ENCODE measurements around the gene MOSMO.
"Not testable (repeated sequence)": the region's sequence is repeated elsewhere in the genome, so short reads cannot be mapped to it uniquely, and the experiment has no call there.

Gene MOSMO

GRCh38 chr16:22003195-22003594 lies 4.7 kb upstream of the MOSMO start:
- DNase-seq (ENCODE audit: low read depth in 2 of 2), result no peak

DNA sequence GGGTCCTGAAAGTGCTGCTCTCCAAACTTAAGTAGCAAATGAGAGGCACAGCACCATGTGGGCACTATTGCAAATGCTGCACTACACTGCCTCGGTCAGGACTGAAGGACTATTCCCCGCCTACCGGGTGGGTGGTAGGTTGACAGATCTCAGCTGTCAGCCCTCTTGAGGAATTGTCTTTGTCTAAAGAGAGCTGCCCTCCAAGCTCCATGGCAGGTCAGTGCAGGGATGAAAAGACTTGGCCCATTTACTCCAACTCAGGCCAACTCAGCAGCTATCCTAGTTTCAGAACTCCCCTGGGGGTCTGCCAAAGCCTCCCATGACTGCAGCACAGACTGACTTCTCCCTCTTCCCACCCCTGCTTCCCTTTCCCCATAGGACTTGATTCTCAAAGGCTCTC lies 3.6 kb upstream of the MOSMO start:
- no peak for DNase-seq (ENCODE audit: low read depth in 2 of 2)

GRCh38 chr16:22005746-22006145 lies 2.2 kb upstream of the MOSMO start:
- no peak for DNase-seq (ENCODE audit: low read depth in 2 of 2)

DNA sequence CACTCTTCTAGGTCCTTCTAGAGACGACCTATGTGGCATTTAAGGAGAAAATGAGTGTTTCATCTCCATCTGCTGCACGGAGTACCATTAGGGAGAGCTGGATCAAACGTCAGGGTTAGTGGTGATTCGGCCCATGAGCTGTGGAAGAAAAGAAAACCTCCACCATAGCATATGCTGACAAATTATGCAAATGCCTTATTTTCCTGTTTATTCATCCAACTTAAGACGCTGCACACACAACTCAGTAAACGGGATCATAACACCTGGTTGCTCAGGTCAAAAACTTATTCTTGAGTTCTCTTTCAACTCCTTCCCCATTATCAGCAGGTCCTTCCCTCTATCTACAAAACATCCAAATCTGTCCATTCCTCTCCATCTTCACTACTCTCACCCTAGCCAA lies 1.3 kb upstream of the MOSMO start:
- no peak for DNase-seq (ENCODE audit: low read depth in 2 of 2)

DNA sequence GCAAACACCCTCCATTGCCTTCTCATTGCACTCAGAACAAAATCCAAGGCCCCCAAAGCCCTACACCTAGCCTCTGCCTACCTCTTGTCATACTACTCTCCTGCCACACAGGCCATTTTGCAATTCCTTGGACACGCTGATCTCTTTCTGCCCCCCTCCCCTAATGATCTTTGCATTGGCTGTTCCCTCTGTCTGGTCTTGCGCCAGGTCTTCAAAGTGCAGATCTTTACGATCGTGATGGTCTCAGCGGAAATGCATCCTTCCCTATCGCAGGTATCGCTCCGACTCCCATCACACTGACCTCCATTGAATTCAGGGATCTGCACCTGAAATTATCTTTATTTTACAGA lies 777 bp upstream of the MOSMO start:
- no peak for DNase-seq (ENCODE audit: low read depth in 2 of 2)

DNA sequence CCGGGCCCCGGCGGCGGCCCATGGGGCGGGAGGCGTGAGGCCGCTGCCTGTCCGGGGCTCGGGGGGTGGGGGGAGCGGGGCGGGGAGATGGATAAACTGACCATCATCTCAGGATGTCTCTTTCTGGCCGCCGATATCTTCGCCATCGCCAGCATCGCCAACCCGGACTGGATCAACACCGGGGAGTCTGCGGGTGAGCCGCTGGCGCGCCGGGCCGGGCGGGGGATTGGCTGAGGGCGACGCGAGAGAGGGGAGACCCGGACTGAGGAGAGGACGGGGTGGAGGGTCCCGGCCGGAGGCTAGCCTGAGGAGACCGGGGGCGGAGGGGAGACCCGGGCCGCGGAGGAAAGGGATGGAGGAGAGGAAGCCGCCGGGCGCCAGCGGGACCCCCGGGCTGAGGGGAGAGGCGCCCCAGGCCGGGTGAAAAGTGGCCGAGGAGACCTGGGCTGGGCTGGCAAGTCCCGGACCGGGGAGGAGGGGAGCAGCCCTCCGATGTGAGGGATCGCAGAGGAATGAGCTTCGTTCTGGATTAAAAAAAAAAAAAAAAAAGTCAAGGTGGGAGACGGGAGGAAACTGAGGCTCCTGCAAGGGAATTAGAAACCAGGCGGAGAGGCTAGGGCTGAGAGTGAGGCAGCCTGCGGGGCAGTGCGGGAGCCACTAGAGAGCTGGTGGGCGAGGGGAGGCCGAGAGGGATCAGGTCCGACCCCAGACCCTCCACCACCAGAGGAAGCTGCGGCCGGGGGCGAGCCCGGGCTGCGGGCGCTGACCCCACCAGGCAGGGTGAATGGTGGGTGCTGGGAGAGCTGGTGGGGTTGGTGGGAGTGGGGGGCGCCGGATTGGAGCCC lies 526 bp downstream of the MOSMO start:
- no peak for DNase-seq (ENCODE audit: low read depth in 2 of 2)

GRCh38 chr16:22010902-22011301 lies 3.0 kb downstream of the MOSMO start:
- no peak for DNase-seq (ENCODE audit: low read depth in 2 of 2)

- DNase-seq (ENCODE audit: low read depth in 2 of 2), result no peak
Measured at GRCh38 chr16:22012241-22012640, 4.3 kb downstream of the MOSMO start.

DNA sequence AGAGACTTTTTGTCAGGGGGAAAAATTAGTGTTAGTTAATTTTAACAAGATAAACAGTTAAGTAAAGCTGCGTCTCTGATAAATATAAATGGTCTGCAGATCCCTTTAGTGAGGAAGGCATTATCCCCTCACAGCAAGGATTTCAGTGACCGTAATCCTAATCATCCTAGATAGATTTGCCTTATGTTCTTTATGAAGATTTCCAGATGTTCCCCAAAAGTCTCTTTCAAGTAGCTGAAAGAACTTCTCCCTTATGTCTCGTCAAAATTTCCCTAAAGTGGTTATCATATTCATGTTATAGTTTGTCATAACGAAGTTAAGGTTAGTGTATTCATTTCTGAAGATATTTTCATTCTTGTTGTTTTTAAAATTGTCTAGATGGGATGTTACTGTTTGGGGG lies 5.6 kb downstream of the MOSMO start:
- no peak for DNase-seq (ENCODE audit: low read depth in 2 of 2)

GRCh38 chr16:22014271-22014873 lies 6.5 kb downstream of the MOSMO start:
- DNase-seq (ENCODE audit: low read depth in 2 of 2), result no peak

- DNase-seq (ENCODE audit: low read depth in 2 of 2), result no peak
Measured at GRCh38 chr16:22016927-22017326, 9.0 kb downstream of the MOSMO start.

DNA sequence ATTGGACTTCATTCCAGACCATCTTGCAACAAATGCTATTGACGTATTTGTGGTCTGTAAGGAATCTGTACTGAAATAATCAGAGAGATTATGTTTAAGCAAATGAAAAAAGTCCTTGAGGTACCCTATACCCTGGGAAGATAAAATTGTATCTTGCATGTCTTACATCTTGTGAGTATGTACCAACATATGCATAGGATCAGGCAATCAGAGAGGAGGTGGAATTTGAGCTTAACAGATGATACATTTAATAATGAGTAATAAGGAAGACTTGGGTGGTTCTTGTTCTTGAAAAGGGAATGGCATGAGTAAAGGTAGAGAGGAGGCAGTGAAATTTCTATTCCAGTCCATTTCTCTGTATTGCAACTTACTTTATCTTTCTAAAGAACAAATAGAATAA lies 10.6 kb downstream of the MOSMO start:
- no peak for DNase-seq (ENCODE audit: low read depth in 2 of 2)

DNA sequence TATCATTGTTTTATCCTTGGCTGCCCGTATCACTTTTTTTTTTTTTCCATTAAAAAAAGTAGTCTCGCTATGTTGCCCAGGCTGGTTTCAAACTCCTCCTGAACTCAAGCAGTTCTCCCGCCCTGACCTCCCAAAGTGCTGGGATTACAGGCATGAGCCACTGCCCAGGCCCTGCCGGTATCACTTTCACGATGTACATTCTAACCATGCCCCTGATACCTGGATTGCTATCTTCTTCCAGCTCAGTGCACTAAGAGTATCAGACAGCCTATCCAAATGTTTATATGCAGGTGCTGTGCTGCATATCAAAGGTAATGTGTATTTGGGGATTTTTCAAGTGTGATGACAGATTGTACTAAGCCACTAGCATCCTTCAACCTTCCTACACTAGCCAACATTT lies 14.2 kb downstream of the MOSMO start:
- no peak for DNase-seq (ENCODE audit: low read depth in 2 of 2)

DNA sequence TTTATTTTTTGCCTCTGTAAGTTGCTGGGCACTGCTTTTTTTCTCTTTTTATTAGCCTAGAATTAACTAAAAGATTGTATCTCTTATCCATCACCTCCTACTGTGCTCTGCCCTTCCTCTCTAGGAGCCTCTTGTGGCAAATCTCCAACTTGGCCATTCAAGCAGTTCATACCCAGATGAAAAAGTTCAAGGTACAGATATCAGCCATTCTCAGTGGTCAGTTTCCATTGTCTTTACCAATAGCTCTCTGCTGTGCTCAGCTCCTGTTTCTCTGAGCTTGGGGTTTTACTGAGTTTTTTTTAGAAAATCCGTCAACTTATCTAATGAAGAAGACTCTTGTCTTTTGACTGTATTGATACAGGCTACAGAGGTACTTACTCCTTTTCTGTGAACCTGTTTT lies 15.6 kb downstream of the MOSMO start:
- no peak for DNase-seq (ENCODE audit: low read depth in 2 of 2)

DNA sequence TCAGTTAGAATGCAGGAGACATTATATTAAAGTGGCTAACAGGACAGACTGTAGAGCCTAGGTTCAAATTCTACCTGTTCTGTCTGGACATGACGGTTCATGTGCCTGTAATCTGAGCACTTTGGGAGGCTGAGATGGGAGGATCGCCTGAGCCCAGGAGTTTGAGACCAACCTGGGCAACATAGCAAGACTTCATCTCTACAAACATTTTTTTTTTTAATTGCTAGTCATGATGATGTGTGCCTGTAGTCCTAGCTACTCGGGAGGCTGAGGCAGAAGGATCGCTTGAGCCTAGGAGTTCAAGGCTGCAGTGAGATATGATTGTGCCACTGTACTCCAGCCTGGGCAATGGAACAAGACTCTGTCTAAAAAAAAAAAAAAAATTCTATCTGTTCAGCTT lies 16.9 kb downstream of the MOSMO start:
- not testable (repeated sequence) for DNase-seq (ENCODE audit: low read depth in 2 of 2)

GRCh38 chr16:22027633-22028032 lies 19.7 kb downstream of the MOSMO start:
- DNase-seq (ENCODE audit: low read depth in 2 of 2), result no peak

DNA sequence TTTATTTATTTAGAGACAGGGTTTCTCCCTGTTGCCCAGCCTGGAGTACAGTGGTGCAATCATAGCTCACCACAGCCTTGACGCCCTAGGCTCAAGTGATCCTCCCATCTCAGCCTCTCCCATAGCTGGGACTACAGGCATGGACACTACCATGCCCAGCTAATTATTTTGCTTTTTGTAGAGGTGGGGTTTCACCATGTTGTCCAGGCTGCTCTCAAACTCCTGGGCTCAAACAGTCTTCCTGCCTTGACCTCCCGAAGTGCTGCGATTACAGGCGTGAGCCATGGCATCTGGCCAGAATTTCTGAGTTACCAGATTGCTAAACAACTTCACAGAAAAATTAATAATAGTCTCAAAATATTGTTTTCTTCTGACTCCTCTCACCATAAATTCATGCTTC lies 21.7 kb downstream of the MOSMO start:
- no peak for DNase-seq (ENCODE audit: low read depth in 2 of 2)

GRCh38 chr16:22030087-22030812 lies 22.3 kb downstream of the MOSMO start:
- no peak for DNase-seq (ENCODE audit: low read depth in 2 of 2)

GRCh38 chr16:22031483-22032083 lies 23.7 kb downstream of the MOSMO start:
- no peak for DNase-seq (ENCODE audit: low read depth in 2 of 2)

DNA sequence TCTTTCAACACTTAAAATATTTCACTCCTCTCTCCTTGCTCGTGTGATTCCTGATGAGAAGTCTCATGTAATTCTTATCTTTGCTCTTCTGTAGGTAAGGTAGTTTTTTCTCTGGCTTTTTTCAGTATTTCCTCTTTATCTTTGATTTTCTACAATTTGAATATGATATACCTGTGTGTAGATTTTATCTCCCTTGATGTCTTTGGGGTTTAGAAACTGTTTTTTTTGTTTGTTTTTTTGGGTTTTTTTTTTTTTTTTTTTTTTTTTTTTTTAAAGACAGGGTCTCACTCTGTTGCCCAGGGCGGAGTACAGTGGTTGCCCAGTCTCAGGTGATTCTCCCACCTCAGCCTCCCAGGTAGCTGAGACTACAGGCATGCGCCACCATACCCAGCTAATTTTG lies 26.6 kb downstream of the MOSMO start:
- no peak for DNase-seq (ENCODE audit: low read depth in 2 of 2)

GRCh38 chr16:22035153-22035552 lies 27.2 kb downstream of the MOSMO start:
- DNase-seq (ENCODE audit: low read depth in 2 of 2), result no peak

DNA sequence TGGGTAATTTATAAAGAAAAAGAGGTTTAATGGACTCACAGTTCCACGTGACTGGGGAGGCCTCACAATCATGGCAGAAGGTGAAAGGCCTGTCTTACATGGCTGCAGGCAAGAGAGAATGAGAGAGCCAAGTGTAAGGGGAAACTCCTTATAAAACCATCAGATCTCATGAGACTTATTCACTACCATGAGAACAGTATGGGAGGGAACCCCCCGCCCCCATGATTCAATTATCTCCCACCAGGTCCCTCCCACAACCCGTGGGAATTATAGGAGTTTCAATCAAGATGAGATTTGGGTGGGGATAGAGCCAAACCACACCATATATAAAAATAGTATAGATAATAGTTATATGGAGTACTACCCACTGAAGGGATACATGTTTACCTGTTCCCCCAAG lies 36.0 kb downstream of the MOSMO start:
- DNase-seq (ENCODE audit: low read depth in 2 of 2), result not testable (repeated sequence)

- not testable (repeated sequence) for DNase-seq (ENCODE audit: low read depth in 2 of 2)
Measured at GRCh38 chr16:22045888-22046287, 38.0 kb downstream of the MOSMO start.
